HepG2 (cell line): ENCODE results near the gene MTF1.

Source experiments
- BRD4 ChIP-seq: sonication (generic); formaldehyde crosslinking; IDR thresholded peaks from 2 replicates; pipeline ENCODE4 v1.4.0; 2020; ENCODE audit warnings: missing genetic modification reagents
- DNMT3B ChIP-seq: conservative IDR thresholded peaks from 2 replicates; pipeline ENCODE4 v1.6.1; 2016; ENCODE audit warnings: missing biosample characterization, control low read depth
- ELF4 ChIP-seq: sonication (generic); formaldehyde crosslinking; IDR thresholded peaks from 2 replicates; pipeline ENCODE4 v1.5.0; 2020; ENCODE audit warnings: missing genetic modification reagents, mild to moderate bottlenecking, moderate library complexity, borderline replicate concordance
- FOXK2 ChIP-seq: fragments of 450-650 bp; IDR thresholded peaks from 2 replicates; pipeline ENCODE4 v1.6.1; 2016
- PHF21A ChIP-seq: sonication (generic); formaldehyde crosslinking; IDR thresholded peaks from 2 replicates; pipeline ENCODE4 v1.5.0; 2020; ENCODE audit warnings: mild to moderate bottlenecking, missing genetic modification reagents
- RNF2 ChIP-seq: fragments of 450-650 bp; conservative IDR thresholded peaks from 2 replicates; pipeline ENCODE4 v1.6.1; 2016; ENCODE audit warnings: low read depth
- ZBTB8A ChIP-seq: sonication (generic); formaldehyde crosslinking; IDR thresholded peaks from 2 replicates; pipeline ENCODE4 v1.4.0; 2020; ENCODE audit warnings: mild to moderate bottlenecking, low read depth, missing genetic modification reagents, borderline replicate concordance
- ZNF12 ChIP-seq: sonication (generic); formaldehyde crosslinking; IDR thresholded peaks from 2 replicates; pipeline ENCODE4 v1.5.0; 2020; ENCODE audit warnings: missing genetic modification reagents
- ZNF484 ChIP-seq: sonication (generic); formaldehyde crosslinking; IDR thresholded peaks from 2 replicates; pipeline ENCODE4 v1.5.1; 2020; ENCODE audit warnings: mild to moderate bottlenecking, low read depth, missing genetic modification reagents, borderline replicate concordance

DNA sequence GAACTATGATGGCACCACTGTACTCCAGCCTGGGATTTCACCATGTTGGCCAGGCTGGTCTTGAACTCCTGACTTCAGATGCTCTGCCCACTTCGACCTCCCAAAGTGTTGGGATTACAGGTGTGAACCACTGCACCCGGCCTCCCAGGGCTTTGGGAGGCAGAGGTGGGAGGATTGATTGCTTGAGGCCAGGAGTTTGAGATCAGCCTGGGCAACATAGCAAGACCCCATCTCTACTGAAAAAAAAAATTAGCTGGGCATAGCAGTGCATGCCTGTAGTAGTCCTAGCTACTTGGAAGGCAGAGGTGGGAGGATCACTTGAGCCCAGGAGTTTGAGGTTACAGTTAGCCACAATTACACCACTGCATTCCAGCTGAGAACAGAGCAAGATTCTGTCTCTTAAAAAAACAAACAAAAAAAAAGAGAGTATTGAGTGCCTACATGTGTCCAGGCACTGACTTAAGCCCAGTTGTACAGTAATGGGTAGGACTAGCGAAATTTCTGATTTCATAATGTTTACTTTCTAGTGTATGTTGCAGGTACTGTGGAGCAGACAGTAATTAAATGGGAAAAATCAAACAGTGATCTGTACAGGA is 61.5 kb downstream of the MTF1 start:
- TF ChIP-seq PHF21A (no peak), RNF2 (no peak), DNMT3B (CRISPR knock-in tag) (no peak), FOXK2 (no peak), BRD4 (CRISPR knock-in tag) (no peak), ZNF12 (CRISPR knock-in tag) (no peak), ZBTB8A (CRISPR knock-in tag) (no peak), ELF4 (no peak), ZNF484 (CRISPR knock-in tag) (no peak)
